Endometrium (tissue), 2 donors: ENCODE measurements around the gene ELOVL5.
"Not testable (repeated sequence)": the region's sequence is repeated elsewhere in the genome, so short reads cannot be mapped to it uniquely, and the experiment has no call there.

ENCODE experiments used
- FAIRE-seq: peaks from 2 replicates; lab custom pipeline; 2012; peaks lifted over from hg19 to GRCh38; lab: Jason Lieb, UNC
- donor health status: control.
- donor health status: control.

ELOVL5 gene

GRCh38 chr6:53359095-53359842 lies 10.5 kb upstream of the ELOVL5 start:
- peak; percentile 21 for FAIRE-seq

GRCh38 chr6:53358440-53359094 lies 9.8 kb upstream of the ELOVL5 start:
- no peak for FAIRE-seq

GRCh38 chr6:53357576-53358360 lies 9.0 kb upstream of the ELOVL5 start:
- FAIRE-seq: no peak

GRCh38 chr6:53353624-53354023 lies 4.9 kb upstream of the ELOVL5 start:
- FAIRE-seq: no peak

GRCh38 chr6:53352360-53352759 lies 3.6 kb upstream of the ELOVL5 start:
- FAIRE-seq: no peak

GRCh38 chr6:53349209-53349693 lies 501 bp upstream of the ELOVL5 start:
- FAIRE-seq: no peak

GRCh38 chr6:53347921-53348370 lies 804 bp downstream of the ELOVL5 start:
- no peak for FAIRE-seq

- FAIRE-seq: no peak
Observed at GRCh38 chr6:53347250-53347920, 1.4 kb downstream of the ELOVL5 start.

GRCh38 chr6:53346049-53346448 lies 2.7 kb downstream of the ELOVL5 start:
- not testable (repeated sequence) for FAIRE-seq

- FAIRE-seq: no peak
Observed at GRCh38 chr6:53344969-53345368, 3.8 kb downstream of the ELOVL5 start.

GRCh38 chr6:53343092-53343491 lies 5.7 kb downstream of the ELOVL5 start:
- FAIRE-seq: no peak

- FAIRE-seq: no peak
Observed at GRCh38 chr6:53342217-53342616, 6.5 kb downstream of the ELOVL5 start.

GRCh38 chr6:53340536-53340935 lies 8.2 kb downstream of the ELOVL5 start:
- FAIRE-seq: no peak

- FAIRE-seq: no peak
Observed at GRCh38 chr6:53339424-53339823, 9.3 kb downstream of the ELOVL5 start.

- FAIRE-seq: no peak
Observed at GRCh38 chr6:53338304-53338703, 10.4 kb downstream of the ELOVL5 start.

GRCh38 chr6:53336070-53336469 lies 12.7 kb downstream of the ELOVL5 start:
- no peak for FAIRE-seq

GRCh38 chr6:53335224-53335994 lies 13.3 kb downstream of the ELOVL5 start:
- FAIRE-seq: no peak

- FAIRE-seq: no peak
Observed at GRCh38 chr6:53333439-53334408, 15.0 kb downstream of the ELOVL5 start.

- no peak for FAIRE-seq
Observed at GRCh38 chr6:53331678-53332077, 17.1 kb downstream of the ELOVL5 start.

- no peak for FAIRE-seq
Observed at GRCh38 chr6:53330137-53330536, 18.6 kb downstream of the ELOVL5 start.
